GM12865 (cell line): Measurements from ENCODE around the gene EIF3L.

Source experiments
- DNase-seq: peaks from one replicate; pipeline ENCODE4 v3.0.0; 2010; ENCODE audit warnings: low read depth
- H3K4me3 ChIP-seq: 2 replicates; pipeline ENCODE4 v1.5.1; 2011; ENCODE audit warnings: mild to moderate bottlenecking, low read depth, low read length, control low read depth
- TF ChIP-seq, protein P1 (sequence below): IDR thresholded peaks from 2 replicates; pipeline ENCODE4 v1.5.1; 2011; ENCODE audit warnings: low read length, control low read depth, low read depth, inconsistent platforms; ENCODE audit not compliant: insufficient read depth; ENCODE audit errors: missing control alignments

The EIF3L gene

DNA sequence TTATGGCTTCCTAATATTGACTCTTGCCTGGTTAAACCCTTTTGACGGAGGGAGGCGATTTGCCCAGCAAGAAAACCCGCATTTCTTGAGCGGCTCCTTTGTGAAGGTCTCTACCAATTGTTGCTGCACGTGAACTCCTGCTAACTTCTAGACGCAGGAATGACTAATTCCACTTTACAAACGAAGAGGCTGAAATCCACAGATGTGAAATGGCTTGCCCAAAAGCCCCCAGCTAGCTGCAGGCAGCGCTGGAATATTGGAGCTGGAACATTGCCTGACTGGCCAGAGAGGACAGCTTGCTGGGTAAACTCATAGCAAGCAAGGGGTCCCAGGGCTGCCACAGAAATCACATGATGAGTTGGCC is 40.9 kb upstream of the EIF3L start:
- no peak for DNase-seq
- H3K4me3 ChIP-seq = peak overlapping the region; percentile 76
- TF ChIP-seq, protein P1, sequence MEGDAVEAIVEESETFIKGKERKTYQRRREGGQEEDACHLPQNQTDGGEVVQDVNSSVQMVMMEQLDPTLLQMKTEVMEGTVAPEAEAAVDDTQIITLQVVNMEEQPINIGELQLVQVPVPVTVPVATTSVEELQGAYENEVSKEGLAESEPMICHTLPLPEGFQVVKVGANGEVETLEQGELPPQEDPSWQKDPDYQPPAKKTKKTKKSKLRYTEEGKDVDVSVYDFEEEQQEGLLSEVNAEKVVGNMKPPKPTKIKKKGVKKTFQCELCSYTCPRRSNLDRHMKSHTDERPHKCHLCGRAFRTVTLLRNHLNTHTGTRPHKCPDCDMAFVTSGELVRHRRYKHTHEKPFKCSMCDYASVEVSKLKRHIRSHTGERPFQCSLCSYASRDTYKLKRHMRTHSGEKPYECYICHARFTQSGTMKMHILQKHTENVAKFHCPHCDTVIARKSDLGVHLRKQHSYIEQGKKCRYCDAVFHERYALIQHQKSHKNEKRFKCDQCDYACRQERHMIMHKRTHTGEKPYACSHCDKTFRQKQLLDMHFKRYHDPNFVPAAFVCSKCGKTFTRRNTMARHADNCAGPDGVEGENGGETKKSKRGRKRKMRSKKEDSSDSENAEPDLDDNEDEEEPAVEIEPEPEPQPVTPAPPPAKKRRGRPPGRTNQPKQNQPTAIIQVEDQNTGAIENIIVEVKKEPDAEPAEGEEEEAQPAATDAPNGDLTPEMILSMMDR = no peak

DNA sequence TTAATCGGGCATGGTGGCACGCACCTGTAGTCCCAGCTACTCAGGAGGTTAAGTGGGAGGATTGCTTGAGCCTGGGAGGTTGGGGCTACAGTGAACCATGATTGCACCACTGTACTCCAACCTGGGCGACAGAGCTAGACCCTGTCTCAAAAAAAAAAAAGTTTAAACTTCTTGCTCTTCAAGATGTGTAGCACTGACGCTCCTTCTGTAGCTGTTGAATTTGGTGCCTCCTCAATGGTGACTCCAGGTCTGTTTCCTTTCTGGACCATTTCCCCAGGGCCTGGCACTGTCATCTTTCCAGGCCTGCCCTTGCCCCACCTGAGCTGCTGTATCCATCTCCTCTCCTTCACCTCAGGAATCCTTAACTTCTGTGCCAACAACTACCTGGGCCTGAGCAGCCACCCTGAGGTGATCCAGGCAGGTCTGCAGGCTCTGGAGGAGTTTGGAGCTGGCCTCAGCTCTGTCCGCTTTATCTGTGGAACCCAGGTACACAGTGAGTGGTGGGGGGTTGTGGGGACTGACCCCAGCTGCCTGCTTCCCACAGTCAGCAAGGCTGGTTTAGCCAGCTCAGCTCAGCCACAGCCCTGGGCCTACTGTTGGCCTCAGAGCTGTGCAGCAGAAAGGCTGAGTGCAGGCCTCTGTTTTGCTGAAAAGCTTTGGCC is 39.4 kb upstream of the EIF3L start:
- TF ChIP-seq, protein P1 = no peak
- H3K4me3 ChIP-seq = no peak overlapping the region
- DNase-seq = no peak

DNA sequence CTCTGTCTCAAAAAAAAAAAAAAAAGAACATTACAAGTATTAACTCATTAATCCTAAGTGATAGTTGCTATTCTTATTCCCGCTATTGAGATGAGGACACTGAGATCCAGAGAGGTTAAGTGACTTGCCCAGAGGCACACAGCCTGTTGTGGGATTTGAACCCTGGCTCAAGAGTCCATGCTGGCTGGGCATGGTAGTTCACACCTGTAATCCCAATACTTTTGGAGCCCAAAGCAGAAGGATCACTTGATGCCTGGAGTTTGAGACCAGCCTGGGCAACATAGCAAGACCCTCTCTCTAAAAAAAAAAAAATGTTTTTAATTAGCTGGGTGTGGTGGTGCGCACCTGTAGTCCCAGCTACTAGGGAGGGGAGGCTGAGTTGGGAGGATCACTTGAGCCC is 37.4 kb upstream of the EIF3L start:
- TF ChIP-seq, protein P1 = no peak

DNA sequence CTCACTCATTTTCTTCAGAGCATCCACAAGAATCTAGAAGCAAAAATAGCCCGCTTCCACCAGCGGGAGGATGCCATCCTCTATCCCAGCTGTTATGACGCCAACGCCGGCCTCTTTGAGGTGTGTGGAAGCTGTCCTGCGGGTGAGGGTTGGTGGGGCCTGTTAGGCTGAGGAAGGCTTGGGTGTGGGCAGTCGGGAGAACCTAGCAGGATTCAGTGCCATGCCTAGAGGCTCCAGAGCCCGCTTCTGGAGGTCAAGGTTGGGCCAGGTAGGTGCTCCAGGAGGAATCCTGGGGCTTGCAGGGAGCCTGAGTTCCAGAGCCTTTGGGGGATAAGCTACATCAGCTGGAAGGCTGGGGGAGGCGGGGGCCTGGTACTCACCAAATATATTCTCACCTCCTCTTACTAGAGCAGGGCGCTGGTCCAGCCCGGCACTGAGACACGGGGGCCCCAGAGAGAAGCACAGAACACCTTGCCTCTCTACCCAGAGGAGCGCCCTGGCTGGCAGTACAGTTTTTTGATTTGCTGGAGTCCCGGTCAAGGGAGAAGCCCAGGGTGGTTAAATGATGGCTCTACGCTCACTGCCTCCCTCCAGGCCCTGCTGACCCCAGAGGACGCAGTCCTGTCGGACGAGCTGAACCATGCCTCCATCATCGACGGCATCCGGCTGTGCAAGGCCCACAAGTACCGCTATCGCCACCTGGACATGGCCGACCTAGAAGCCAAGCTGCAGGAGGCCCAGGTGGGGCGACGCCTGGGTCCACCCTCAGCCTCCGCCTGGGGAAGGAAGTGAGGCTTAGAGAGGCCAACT is 36.1 kb upstream of the EIF3L start:
- TF ChIP-seq, protein P1 = no peak
- DNase-seq = no peak
- no peak overlapping the region for H3K4me3 ChIP-seq

More for the DNA sequence above, 37.4 kb upstream of the EIF3L start:
- no peak for DNase-seq
- no peak overlapping the region for H3K4me3 ChIP-seq

DNA sequence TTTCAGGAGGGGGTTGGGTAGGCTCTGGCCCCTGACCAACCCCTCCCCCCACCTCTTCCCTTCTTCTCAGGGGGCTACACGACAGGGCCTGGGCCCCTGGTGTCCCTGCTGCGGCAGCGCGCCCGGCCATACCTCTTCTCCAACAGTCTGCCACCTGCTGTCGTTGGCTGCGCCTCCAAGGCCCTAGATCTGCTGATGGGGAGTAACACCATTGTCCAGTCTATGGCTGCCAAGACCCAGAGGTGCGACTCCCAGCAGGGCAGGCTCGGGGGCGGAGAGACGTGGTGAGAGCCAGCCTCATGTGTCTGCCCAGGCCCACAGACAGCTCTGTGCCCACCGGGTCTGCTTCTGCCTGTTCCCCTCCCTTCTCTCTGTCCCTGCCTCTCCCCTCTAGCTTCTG is 33.6 kb upstream of the EIF3L start:
- H3K4me3 ChIP-seq = no peak overlapping the region
- DNase-seq = no peak
- TF ChIP-seq, protein P1 = no peak

DNA sequence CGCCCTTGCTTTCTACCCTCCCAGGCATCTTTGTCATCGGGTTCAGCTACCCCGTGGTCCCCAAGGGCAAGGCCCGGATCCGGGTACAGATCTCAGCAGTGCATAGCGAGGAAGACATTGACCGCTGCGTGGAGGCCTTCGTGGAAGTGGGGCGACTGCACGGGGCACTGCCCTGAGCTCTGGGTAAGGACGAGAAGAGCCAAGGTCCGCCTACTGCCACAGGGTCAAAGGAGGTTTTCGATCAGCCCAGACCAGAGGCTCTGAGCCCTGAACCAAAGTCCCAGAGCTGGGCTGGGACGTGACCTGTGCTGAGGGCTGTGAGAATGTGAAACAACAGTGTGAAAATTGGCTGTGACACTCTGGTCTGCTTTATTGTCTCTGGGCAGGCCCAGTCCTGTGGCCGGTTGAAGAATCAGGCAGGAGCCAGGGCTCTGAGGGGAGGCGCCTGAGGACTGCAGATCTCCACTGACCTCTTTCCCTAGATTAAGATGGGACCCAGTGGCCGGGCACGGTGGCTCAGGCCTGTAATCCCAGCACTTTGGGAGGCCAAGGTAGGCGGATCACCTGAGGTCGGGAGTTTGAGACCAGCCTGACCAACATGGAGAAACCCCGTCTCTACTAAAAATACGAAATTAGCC is 32.6 kb upstream of the EIF3L start:
- DNase-seq = no peak
- TF ChIP-seq, protein P1 = no peak
- H3K4me3 ChIP-seq = no peak overlapping the region
